ENCODE measurements around the gene VEGFB.
A peak's percentile ranks its signal among the peaks of the same experiment; 100 is the strongest.

VEGFB gene

GRCh38 chr11:64204464-64204989, 29.9 kb upstream of the VEGFB start:
- H3K4me3 Mint-ChIP-seq = peak overlapping the region; percentile 51

GRCh38 chr11:64206457-64207255, 27.7 kb upstream of the VEGFB start, which contains the start of gene FERMT3:
FERMT3 (plus strand) TSS chr11:64206721; CDS start chr11:64207365, 644 bp downstream.
- Mint-ChIP-seq H3K36me3 (ENCODE audit: low read depth) (peaks cover 31% of the 10 kb centered on the region), H3K27me3 (ENCODE audit: low read depth, poor library complexity) (no peaks in the 10 kb centered on the region), H3K9me3 (no peaks in the 10 kb centered on the region), H3K4me3 (no peak within 1 kb of the TSS), H3K4me1 (peaks cover 49% of the 10 kb centered on the region), H3K27ac (peak within 1 kb of the TSS; percentile 51)
- no peak for TF ChIP-seq CTCF (IDR thresholded peaks at IDR 0.05)
- DNase-seq = no peak

More at GRCh38 chr11:64204464-64204989, 29.9 kb upstream of the VEGFB start:
- peak; percentile 56 for TF ChIP-seq CTCF (IDR thresholded peaks at IDR 0.05)
- Mint-ChIP-seq H3K27ac (peak overlapping the region; percentile 98), H3K36me3 (ENCODE audit: low read depth) (peaks cover 48% of the 10 kb centered on the region), H3K9me3 (no peaks in the 10 kb centered on the region), H3K4me1 (peaks cover 49% of the 10 kb centered on the region), H3K27me3 (ENCODE audit: low read depth, poor library complexity) (no peaks in the 10 kb centered on the region)
- DNase-seq = peak; percentile 74

DNA sequence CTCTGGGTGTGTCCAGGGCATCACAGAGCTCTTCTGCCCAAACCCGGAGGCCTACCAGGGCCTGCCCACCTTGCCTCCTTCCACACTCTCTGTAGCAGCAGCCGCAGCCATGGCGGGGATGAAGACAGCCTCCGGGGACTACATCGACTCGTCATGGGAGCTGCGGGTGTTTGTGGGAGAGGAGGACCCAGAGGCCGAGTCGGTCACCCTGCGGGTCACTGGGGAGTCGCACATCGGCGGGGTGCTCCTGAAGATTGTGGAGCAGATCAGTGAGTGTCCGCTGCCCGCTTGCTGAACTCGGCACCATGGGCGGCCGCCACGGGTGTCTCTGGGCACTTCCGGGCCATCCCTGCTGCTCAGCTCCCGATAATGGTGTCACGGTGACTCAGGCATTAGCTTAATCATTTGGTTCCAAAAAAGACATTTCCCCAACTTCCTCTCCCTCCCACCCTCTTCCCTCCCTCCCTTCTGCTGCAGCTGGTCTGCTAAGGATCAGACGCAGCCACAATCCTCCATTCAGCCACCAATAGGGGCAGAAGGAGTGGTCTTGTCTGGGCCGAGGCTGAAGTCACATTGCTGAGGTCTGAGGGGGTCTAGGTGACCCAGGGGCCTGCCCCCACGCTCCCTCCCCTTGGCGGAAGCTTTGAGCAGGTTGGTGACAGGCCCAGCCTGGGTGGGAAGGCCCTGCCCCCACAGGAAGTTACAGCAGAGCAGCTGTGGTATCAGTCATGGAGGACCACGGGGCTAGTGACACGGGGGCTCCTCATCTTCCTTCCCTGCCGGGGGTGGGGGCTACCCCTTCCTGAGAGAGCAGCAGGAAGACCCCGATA, 26.9 kb upstream of the VEGFB start:
- no peak for DNase-seq
- Mint-ChIP-seq H3K27me3 (ENCODE audit: low read depth, poor library complexity) (no peaks in the 10 kb centered on the region), H3K4me1 (peaks cover 49% of the 10 kb centered on the region), H3K4me3 (no peak overlapping the region), H3K36me3 (ENCODE audit: low read depth) (peaks cover 30% of the 10 kb centered on the region), H3K9me3 (no peaks in the 10 kb centered on the region), H3K27ac (peak overlapping the region; percentile 51)
- no peak for TF ChIP-seq CTCF (IDR thresholded peaks at IDR 0.05)

DNA sequence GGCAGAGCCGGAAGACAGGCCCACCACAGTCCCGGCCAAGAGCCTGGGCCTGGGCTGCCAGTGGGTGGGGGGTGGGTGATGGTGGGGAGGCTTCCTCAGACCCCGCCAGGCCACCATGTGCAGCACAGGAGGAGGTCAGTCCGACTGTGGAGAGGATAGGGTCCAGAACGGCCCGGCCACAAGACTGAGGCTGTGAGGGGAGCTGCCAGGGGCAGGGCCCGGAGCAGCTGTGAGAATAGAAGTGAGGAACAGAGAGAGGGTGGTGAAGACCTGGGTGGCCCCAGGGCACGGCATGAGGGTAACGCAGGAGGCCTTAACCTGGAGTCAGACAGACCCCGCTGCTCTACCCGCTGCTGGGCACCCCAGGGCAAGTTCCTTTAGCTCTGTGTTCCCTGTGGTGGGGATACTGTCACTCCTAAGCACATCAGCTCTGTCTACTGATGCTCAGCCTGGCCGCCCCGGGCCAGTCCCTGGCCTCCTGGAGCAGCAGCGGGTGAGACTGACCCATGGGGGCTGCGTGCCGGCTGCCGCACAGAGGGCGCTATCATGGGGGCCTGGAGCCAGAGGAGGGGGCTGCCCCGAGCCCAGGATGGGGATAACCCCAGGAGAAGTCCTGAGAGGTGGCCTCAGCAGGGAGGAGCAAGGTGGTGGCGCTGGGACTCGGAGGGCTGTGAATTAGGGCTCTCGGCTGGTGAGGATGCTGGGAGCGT, 26.1 kb upstream of the VEGFB start:
- Mint-ChIP-seq H3K9me3 (no peaks in the 10 kb centered on the region), H3K27ac (no peak overlapping the region), H3K4me1 (peaks cover 42% of the 10 kb centered on the region), H3K27me3 (ENCODE audit: low read depth, poor library complexity) (no peaks in the 10 kb centered on the region), H3K36me3 (ENCODE audit: low read depth) (peaks cover 26% of the 10 kb centered on the region), H3K4me3 (no peak overlapping the region)
- no peak for DNase-seq
- no peak for TF ChIP-seq CTCF (IDR thresholded peaks at IDR 0.05)

GRCh38 chr11:64208796-64209562, 25.4 kb upstream of the VEGFB start:
- Mint-ChIP-seq H3K4me1 (peaks cover 35% of the 10 kb centered on the region), H3K4me3 (no peak overlapping the region), H3K27ac (peak overlapping the region; percentile 61), H3K27me3 (ENCODE audit: low read depth, poor library complexity) (no peaks in the 10 kb centered on the region), H3K36me3 (ENCODE audit: low read depth) (peaks cover 23% of the 10 kb centered on the region), H3K9me3 (no peaks in the 10 kb centered on the region)
- no peak for DNase-seq
- TF ChIP-seq CTCF (IDR thresholded peaks at IDR 0.05) = no peak
